Measurements from ENCODE around the gene DGAT2.

Gene DGAT2

GRCh38 chr11:75831915-75832502 lies 63.4 kb downstream of the DGAT2 start:
- no peak for DNase-seq

- no peak for DNase-seq
Observed at GRCh38 chr11:75834728-75835127, 66.2 kb downstream of the DGAT2 start.

GRCh38 chr11:75836417-75836816 lies 67.8 kb downstream of the DGAT2 start:
- DNase-seq: no peak

- no peak for DNase-seq
Observed at GRCh38 chr11:75839851-75840250, 71.3 kb downstream of the DGAT2 start.

- DNase-seq: no peak
Observed at GRCh38 chr11:75840522-75840921, 71.9 kb downstream of the DGAT2 start.

GRCh38 chr11:75841739-75842138 lies 73.2 kb downstream of the DGAT2 start:
- DNase-seq: no peak

- no peak for DNase-seq
Observed at GRCh38 chr11:75845324-75845723, 76.7 kb downstream of the DGAT2 start.

- DNase-seq: no peak
Observed at GRCh38 chr11:75849894-75850293, 81.3 kb downstream of the DGAT2 start.

GRCh38 chr11:75850787-75851186 lies 82.2 kb downstream of the DGAT2 start:
- no peak for DNase-seq
